Adipocyte (in vitro differentiated cells): Measurements from ENCODE around the gene ST6GALNAC4.
A peak's percentile ranks its signal among the peaks of the same experiment; 100 is the strongest.

Experiments used
- DNase-seq: peaks from one replicate; pipeline ENCODE4 v3.0.0-alpha.2; 2015; ENCODE audit warnings: low read depth
- H3K27me3 ChIP-seq: replicated peaks from 2 replicates; pipeline ENCODE4 v1.7.0; 2013; ENCODE audit warnings: mild to moderate bottlenecking, low read length, moderate library complexity; ENCODE audit not compliant: control insufficient read depth, insufficient read depth
- H3K36me3 ChIP-seq: 2 replicates; pipeline ENCODE4 v1.7.0; 2013; ENCODE audit warnings: low read length, mild to moderate bottlenecking, moderate library complexity; ENCODE audit not compliant: control insufficient read depth, insufficient read depth, severe bottlenecking
- H3K4me1 ChIP-seq: 2 replicates; pipeline ENCODE4 v1.7.0; 2013; ENCODE audit warnings: mild to moderate bottlenecking, low read length, moderate library complexity; ENCODE audit not compliant: control insufficient read depth, insufficient read depth
- H3K4me3 ChIP-seq: 2 replicates; pipeline ENCODE4 v1.7.0; 2013; ENCODE audit warnings: mild to moderate bottlenecking, low read length, moderate library complexity
- H3K9ac ChIP-seq: 2 replicates; pipeline ENCODE4 v1.7.0; 2013; ENCODE audit warnings: mild to moderate bottlenecking, low read length, moderate library complexity
- H3K9me3 ChIP-seq: 2 replicates; pipeline ENCODE4 v1.7.0; 2013; ENCODE audit warnings: mild to moderate bottlenecking, low read length, moderate library complexity; ENCODE audit not compliant: control insufficient read depth

ST6GALNAC4 gene

DNA sequence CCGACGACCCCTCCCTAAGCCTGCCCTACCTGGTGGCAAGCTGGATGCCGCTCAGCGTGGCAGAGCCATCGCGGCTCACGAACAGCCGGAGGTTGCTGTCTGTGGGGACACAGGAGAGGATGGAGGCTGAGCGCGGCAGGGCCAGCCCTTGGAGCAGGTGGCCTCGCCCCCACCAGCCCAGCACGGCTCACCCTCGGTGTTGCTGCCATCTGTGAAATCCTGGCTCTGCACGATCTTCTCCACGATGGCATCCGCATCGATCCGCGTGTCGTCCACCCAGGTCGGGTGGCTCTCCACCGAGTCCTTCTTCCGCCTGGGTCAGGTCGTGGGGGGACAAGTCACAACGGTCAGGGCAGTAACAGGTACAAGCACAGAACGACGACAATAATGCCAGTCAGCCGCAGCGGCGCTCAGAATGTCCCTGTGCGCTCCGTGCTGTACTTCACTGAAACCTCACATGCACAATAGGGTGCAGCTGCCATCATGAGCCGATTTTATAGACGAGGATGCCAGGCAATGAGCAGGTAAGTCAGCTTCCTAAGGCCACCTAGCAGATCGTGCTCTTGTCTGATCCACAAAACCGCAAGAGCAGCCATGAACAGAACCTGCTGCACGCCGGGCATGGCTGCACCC lies 27.9 kb upstream of the ST6GALNAC4 start:
- Histone ChIP-seq H3K36me3 (peaks cover 21% of the 10 kb centered on the region), H3K9me3 (no peaks in the 10 kb centered on the region), H3K4me1 (peaks cover 9% of the 10 kb centered on the region), H3K4me3 (no peak overlapping the region), H3K9ac (no peak overlapping the region), H3K27me3 (no peaks in the 10 kb centered on the region)
- DNase-seq, result no peak

DNA sequence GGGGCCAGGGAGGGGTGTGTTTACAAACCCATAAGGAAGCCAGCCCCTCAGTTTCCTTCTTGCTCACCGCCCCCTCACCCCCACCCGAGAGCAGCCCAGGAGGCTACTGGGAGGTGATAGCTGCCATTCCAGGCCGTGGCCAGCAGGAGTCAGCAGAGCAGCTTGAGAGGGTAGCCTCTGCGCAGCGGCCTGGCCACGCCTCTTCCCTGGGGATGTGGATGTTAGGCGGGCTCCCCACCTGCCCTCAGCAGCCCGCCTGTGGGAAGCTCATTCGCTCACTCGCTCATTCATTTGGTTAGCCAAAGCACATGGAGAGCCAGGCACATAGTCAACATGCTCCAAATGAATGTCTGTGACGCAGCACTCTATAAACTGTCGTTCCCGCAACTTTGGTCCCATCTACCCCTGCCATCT lies 26.9 kb upstream of the ST6GALNAC4 start:
- H3K27me3 ChIP-seq, result no peaks in the 10 kb centered on the region
- H3K9me3 ChIP-seq, result no peaks in the 10 kb centered on the region
- H3K9ac ChIP-seq, result no peak overlapping the region
- peak; percentile 86 for DNase-seq
- no peak overlapping the region for H3K4me3 ChIP-seq
- peaks cover 21% of the 10 kb centered on the region for H3K36me3 ChIP-seq
- peaks cover 9% of the 10 kb centered on the region for H3K4me1 ChIP-seq

DNA sequence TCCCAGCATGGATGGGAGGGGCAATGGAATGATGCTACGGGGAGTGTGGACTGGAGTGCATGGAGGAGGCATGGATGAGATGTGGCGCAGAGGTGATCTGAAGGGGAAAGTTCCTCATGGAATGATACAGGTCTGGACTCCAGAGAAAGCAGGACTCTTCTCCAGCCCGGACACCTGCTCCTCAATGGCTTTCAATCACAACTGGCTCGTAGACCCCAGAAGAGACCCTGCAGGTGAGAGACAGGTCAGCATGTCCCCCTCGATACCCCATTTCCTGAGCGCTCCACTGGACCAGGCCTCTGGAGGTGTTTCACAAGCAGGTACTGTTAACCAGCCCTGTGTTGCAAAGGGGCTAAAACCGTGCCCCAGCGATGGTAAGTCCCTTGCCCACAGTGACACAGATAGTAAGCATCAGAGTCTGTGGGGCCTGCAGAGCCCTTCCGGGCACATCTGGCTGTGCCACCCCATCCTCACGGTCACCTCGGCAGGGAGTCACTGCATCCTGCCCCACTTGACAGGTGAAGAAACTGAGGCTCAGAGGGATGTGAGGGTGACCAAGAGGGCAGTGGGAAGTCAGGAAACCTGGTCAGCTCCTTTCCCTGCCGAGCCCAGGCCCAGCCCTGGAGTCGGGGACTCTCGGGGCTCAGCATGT lies 26.3 kb upstream of the ST6GALNAC4 start:
- Histone ChIP-seq H3K27me3 (no peaks in the 10 kb centered on the region), H3K4me1 (peaks cover 14% of the 10 kb centered on the region), H3K4me3 (no peak overlapping the region), H3K9ac (no peak overlapping the region), H3K9me3 (no peaks in the 10 kb centered on the region), H3K36me3 (peaks cover 21% of the 10 kb centered on the region)
- no peak for DNase-seq

DNA sequence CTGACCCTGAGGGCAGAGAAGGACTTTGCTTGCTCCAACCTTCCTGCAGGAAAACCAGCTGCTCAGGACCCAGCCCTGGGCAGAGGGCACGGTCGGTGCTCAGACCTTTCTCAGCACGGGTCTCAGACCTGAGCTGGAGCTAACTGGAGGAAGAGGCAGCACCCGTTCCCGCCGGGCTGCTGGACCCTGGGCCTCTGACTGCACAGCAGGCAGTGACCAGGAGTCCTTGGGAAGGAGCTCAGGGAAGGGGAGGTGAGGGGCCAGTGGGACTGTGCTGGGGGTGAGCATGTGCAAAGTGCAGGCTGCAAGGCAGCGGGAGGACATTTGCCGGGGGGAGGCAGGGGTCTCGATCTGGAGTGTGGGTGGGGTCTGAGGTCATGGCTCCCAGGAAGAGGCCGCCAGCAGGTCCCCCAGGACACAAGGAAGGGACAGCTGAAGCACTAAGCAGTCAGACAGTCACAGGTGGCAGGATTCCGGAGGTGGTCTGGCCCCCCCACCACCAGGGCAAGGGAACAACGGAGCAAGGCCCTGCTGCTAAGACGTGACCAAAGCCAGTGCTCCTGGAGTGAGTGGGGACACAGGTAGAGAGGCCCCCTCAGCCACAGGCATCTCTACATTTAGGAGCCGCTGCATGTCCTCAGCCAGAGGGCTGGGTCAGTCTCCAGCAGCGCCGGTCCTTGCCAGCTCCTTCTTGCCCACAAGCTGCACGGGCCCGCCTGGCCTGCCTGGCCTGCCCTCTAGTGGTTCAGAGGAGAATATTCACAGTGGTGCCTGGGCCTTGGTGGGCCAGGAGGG lies 25.6 kb upstream of the ST6GALNAC4 start:
- peak; percentile 78 for DNase-seq
- H3K9ac ChIP-seq, result no peak overlapping the region
- H3K36me3 ChIP-seq, result peaks cover 21% of the 10 kb centered on the region
- no peaks in the 10 kb centered on the region for H3K27me3 ChIP-seq
- no peak overlapping the region for H3K4me3 ChIP-seq
- H3K9me3 ChIP-seq, result no peaks in the 10 kb centered on the region
- H3K4me1 ChIP-seq, result peaks cover 18% of the 10 kb centered on the region

DNA sequence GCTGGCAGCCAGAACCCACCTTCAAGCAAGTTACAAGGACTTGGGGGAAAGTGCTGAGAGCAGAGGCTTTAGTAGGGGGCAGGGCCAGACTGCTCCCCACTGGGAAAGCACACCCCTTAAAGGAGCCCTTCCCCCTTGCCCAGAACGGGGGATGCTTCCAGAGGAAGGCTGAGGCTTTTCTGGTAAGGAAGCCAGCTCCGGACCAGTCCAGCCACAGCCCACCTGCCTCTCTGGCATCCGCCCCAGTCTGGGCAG lies 25.0 kb upstream of the ST6GALNAC4 start:
- DNase-seq, result no peak
- Histone ChIP-seq H3K36me3 (peaks cover 21% of the 10 kb centered on the region), H3K4me3 (no peak overlapping the region)

DNA sequence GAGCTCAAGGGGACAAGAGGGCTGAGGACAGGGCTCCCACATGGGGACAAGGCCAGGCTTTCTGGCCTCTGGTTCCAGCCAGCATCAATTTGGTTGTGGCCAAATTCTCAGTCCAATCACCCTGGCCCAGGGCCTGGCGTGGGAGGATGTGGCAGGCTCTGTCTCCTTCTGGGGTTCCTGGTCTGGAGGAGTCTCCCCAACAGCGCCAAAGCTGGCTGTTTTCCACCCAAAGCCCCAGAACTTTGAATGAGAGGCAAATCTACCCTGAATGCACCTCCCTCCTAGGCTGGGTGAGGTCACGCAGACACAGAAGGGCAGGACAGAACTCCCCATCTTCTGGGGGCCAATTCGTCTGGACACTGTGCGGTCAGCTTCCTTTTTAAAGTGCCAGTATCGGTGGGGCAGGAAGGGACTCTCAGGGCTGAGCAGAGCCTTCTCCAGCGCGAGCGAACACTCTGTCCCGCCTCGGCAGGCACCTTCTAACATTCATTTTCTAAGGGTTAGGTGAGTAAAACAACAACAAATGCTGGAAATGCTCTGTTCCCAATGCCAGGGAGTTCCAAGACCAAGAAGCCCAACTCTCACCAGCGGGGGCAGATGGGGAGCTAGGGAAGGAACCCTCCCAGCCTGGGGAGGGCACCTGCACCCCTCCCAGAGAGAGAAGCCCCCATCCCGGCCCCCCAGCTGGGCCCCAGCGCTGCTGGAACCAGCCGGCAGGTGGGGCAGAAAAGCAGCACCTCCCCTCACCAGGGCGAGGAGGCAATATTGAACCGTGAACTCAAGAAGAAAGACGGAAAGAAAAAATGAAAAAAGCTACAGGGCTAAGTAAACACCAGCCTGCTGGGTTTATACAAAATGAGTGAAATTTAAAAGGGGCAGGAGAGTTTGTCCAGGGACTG lies 24.5 kb upstream of the ST6GALNAC4 start:
- Histone ChIP-seq H3K9ac (peak overlapping the region; percentile 1), H3K4me3 (no peak overlapping the region), H3K4me1 (peaks cover 19% of the 10 kb centered on the region), H3K9me3 (no peaks in the 10 kb centered on the region), H3K27me3 (no peaks in the 10 kb centered on the region), H3K36me3 (peaks cover 21% of the 10 kb centered on the region)
- DNase-seq, result no peak

More for the DNA sequence above, 25.0 kb upstream of the ST6GALNAC4 start:
- Histone ChIP-seq H3K9ac (no peak overlapping the region), H3K27me3 (no peaks in the 10 kb centered on the region), H3K9me3 (no peaks in the 10 kb centered on the region), H3K4me1 (peaks cover 19% of the 10 kb centered on the region)

DNA sequence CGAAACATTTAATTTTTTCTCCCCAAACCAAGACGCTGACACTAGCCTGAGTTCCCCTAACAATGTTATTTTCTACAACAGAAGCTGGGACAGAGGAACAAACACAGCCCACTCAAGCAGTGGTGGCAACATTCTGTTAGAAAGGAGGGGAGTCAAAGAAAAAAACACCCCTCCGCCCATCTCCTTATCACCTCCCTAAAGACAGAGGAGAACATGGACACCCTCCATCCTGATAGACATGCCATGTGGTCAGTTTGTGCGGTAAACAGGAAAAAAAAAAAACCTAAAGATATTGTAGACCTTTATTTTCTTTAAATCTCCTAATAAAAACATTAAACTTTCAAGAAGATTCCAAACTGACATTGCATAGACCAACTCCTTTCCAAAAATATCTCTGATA lies 23.8 kb upstream of the ST6GALNAC4 start:
- H3K9ac ChIP-seq, result peak overlapping the region; percentile 1
- H3K9me3 ChIP-seq, result no peaks in the 10 kb centered on the region
- no peak overlapping the region for H3K4me3 ChIP-seq
- no peak for DNase-seq
- peaks cover 24% of the 10 kb centered on the region for H3K4me1 ChIP-seq
- H3K36me3 ChIP-seq, result peaks cover 21% of the 10 kb centered on the region
- no peaks in the 10 kb centered on the region for H3K27me3 ChIP-seq

DNA sequence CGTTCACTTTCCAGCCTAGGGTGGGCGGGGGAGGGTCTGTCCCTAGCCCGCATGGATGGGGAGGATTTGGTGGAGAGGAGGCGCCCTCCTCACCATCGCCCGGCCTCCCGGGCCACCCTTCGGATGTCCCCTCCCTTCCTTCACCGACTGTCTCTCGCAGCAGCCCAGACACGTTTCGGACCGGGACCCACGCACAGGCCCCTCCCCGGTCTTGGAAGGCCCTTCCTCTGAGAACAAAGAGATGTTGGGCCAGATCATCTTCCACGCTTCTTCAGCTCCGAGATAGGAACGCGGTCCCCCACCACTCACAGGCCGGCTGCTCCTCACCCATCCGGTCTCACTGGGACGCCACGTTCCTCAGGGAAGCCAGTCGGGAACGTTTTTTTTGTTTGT lies 21.5 kb upstream of the ST6GALNAC4 start:
- Histone ChIP-seq H3K4me3 (peak overlapping the region; percentile 93), H3K4me1 (peaks cover 25% of the 10 kb centered on the region), H3K27me3 (no peaks in the 10 kb centered on the region), H3K36me3 (peaks cover 9% of the 10 kb centered on the region), H3K9ac (peak overlapping the region; percentile 94), H3K9me3 (no peaks in the 10 kb centered on the region)
- no peak for DNase-seq

DNA sequence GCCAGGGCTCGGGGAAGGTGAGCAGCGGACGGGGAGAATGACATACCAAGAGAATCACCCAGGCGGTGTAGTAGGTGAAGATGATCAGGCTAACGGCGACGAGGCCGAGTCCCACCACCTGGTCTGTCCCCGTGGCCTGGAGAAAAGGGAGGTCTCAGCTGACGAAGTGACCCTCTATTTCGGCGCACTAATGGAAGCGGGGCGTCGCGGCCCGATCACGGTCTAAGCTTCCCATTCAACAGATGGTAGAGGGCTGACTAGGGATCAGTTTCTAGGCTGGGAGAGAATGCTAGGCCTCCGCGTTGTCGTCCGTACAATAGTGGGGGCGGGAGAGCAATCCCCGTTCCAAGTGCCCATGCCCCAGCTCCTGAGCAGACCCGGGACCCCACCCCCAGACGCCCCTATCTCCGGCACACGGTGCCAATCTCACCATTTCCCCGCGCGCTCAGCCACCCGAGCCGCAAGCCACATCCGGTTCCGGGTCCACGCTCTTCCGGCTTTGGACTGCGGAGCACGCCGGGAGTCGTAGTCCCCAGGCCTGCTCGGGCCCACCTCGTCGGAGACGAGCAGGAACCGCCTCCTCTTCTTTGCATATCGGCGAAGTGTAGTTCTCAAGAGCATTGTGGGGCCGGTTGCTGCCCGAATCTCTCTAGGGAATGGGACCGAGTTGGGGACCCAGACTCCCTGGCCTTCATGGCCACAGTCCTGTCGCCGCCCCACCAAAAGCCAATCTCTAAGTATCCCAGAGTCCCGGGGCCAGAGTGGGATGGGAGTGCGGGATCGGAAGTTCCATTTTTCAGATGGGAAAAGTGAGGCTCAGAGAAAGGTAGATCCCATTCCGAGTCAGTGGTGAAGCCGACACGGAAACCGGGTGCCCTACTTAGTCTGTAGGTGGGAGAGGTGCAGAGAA lies 20.8 kb upstream of the ST6GALNAC4 start, which contains the start of gene DPM2:
DPM2 (minus strand) TSS at position 467 of the 910 bp plus-strand sequence; CDS start at position 433, 34 bp downstream.
- H3K9ac ChIP-seq, result peak within 1 kb of the TSS; percentile 94
- H3K4me1 ChIP-seq, result peaks cover 25% of the 10 kb centered on the region
- no peaks in the 10 kb centered on the region for H3K27me3 ChIP-seq
- peaks cover 9% of the 10 kb centered on the region for H3K36me3 ChIP-seq
- peak; percentile 90 for DNase-seq
- peak within 1 kb of the TSS; percentile 93 for H3K4me3 ChIP-seq
- no peaks in the 10 kb centered on the region for H3K9me3 ChIP-seq

DNA sequence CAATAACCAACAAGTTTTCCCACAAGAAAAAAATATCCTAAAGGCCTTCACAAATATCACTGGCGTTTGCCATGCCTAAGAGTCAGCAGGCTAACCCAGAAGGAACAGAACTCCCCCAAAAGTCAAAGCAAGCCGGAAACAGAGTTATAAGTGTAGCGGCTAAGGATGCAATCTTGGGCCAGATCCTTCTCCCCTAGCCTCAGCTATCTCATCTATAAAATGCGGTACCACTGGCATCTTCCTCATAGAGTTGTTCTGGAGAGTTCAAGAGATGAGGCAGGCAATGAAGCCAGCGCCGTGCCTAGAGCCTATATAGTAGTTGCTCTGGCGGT lies 20.2 kb upstream of the ST6GALNAC4 start:
- peaks cover 25% of the 10 kb centered on the region for H3K4me1 ChIP-seq
- peak overlapping the region; percentile 94 for H3K9ac ChIP-seq
- peak; percentile 41 for DNase-seq
- no peaks in the 10 kb centered on the region for H3K27me3 ChIP-seq
- H3K9me3 ChIP-seq, result no peaks in the 10 kb centered on the region
- H3K4me3 ChIP-seq, result peak overlapping the region; percentile 93
- H3K36me3 ChIP-seq, result peaks cover 7% of the 10 kb centered on the region
